Keratinocyte (primary cell): ENCODE measurements around the gene HSH2D.

ENCODE experiments used
- EZH2 ChIP-seq: IDR thresholded peaks from one replicate; pipeline ENCODE4 v1.6.1; 2012; ENCODE audit warnings: inconsistent platforms, mild to moderate bottlenecking, low read length, moderate library complexity
- TF ChIP-seq, protein P1 (sequence below), 3 experiments: IDR thresholded peaks in 1 of 3; conservative IDR thresholded peaks in 1 of 3; optimal IDR thresholded peaks in 1 of 3; 2 replicates in 2 of 3; 3 replicates in 1 of 3; pipeline versions ENCODE3 to v1.5.1; 2011; ENCODE audit warnings: low read length in 3 of 3, mild to moderate bottlenecking in 3 of 3, moderate library complexity in 2 of 3, control low read depth in 1 of 3, inconsistent platforms in 1 of 3; ENCODE audit not compliant: insufficient read depth in 2 of 3; ENCODE audit errors: extremely low read depth in 1 of 3

- TF ChIP-seq, protein P1, sequence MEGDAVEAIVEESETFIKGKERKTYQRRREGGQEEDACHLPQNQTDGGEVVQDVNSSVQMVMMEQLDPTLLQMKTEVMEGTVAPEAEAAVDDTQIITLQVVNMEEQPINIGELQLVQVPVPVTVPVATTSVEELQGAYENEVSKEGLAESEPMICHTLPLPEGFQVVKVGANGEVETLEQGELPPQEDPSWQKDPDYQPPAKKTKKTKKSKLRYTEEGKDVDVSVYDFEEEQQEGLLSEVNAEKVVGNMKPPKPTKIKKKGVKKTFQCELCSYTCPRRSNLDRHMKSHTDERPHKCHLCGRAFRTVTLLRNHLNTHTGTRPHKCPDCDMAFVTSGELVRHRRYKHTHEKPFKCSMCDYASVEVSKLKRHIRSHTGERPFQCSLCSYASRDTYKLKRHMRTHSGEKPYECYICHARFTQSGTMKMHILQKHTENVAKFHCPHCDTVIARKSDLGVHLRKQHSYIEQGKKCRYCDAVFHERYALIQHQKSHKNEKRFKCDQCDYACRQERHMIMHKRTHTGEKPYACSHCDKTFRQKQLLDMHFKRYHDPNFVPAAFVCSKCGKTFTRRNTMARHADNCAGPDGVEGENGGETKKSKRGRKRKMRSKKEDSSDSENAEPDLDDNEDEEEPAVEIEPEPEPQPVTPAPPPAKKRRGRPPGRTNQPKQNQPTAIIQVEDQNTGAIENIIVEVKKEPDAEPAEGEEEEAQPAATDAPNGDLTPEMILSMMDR (optimal IDR thresholded peaks at IDR 0.05 in 1 of 3, IDR thresholded peaks at IDR 0.05 in 1 of 3, conservative IDR thresholded peaks at IDR 0.05 in 1 of 3; ENCODE audit: extremely low read depth in 1 of 3, insufficient read depth in 2 of 3, low read length in 3 of 3) = no peak
- TF ChIP-seq EZH2 = no peak
These were observed 56.8 kb downstream of the HSH2D start for GRCh38 chr19:16200038-16201010.
